Right cardiac atrium (tissue), 5 donors: Measurements from ENCODE around the gene FGF12. TPM values are rescaled to one million over a fixed set of nuclear protein-coding genes. Genes with fewer than 3 reads are reported as not detected.

Experiments used
- ATAC-seq, 2 donors: fragments of 200-7000 bp; cut with Tn5 transposase; one replicate each; pipeline versions ENCODE4 v1.8.0 to v1.9.1; 2020; ENCODE audit warnings: moderate library complexity in 2 of 2, mild to moderate bottlenecking in 1 of 2
- DNase-seq, 3 donors: peaks; one replicate each; pipeline ENCODE4 v3.0.0-alpha.2; 2020
- H3K27ac ChIP-seq: one replicate; pipeline ENCODE4 v1.5.1; 2013; ENCODE audit warnings: mild to moderate bottlenecking, low read length, control low read depth, moderate library complexity
- H3K27me3 ChIP-seq: one replicate; pipeline ENCODE4 v1.6.1; 2013; ENCODE audit not compliant: control insufficient read depth, insufficient read depth
- H3K4me1 ChIP-seq: one replicate; pipeline ENCODE4 v1.6.1; 2013; ENCODE audit warnings: low read length; ENCODE audit not compliant: control insufficient read depth, insufficient read depth
- H3K4me3 ChIP-seq: one replicate; pipeline ENCODE4 v1.5.1; 2013; ENCODE audit warnings: low read length, control low read depth
- H3K9me3 ChIP-seq: one replicate; pipeline ENCODE4 v1.6.1; 2013; ENCODE audit warnings: low read length; ENCODE audit not compliant: control insufficient read depth
- WGBS: extraction: QIAGEN DNeasy Blood & Tissue Kit; methylation state at CpG from one replicate; pipeline ENCODE4 v1.1.7; 2013; 5-methylcytosine and 5-hydroxymethylcytosine counted together
- intact Hi-C, 4 donors: fragments of 100-400 bp; cut with DNase I; formaldehyde crosslinking; loops; one replicate each; pipeline versions ENCODE4 v1.11.0 to v1.14.0; 2022 to 2023
- polyA plus RNA-seq: library from polyadenylated mRNA; stranded (reverse); fragments of 200-250 nt; gene quantifications from one replicate; pipeline ENCODE4 v1.2.3, GENCODE V29; 2013
- total RNA-seq, 4 donors: library from RNA; stranded (reverse); fragmentation: NEBNext Ultra II Directional; extraction: Animal tissue kit (Norgen Biotek cat#: 25700); gene quantifications; one replicate each; pipeline ENCODE4 v1.2.1, GENCODE V29; 2021
- donor health status: healthy with polysubstance abuse.
- donor health status: DM: no; HTN: yes; CAD: no.
- donor health status: DM: no; HTN: no; CAD: no.
- donor health status: DM: no; HTN: yes; CAD: no; lungs with severe emphysema.
- donor health status: DM: yes; HTN: yes; CAD: no.

The FGF12 gene
- total and polyA plus RNA-seq, 5 donors, result 230 to 354 (median 332) TPM

GRCh38 chr3:192229866-192230265, 497.5 kb downstream of the FGF12 start:
- intact Hi-C loops, result no loop called here
- ATAC-seq, result no peak

GRCh38 chr3:192224634-192225155, 502.6 kb downstream of the FGF12 start:
- H3K9me3 ChIP-seq, result no peaks in the 10 kb centered on the region
- peak in 1 of 2 donors; percentile 43 for ATAC-seq

More at GRCh38 chr3:192229866-192230265, 497.5 kb downstream of the FGF12 start:
- no peaks in the 10 kb centered on the region for H3K4me1 ChIP-seq
- WGBS, result 96% methylated on average over 2 of the region's 2 CpGs
- no peaks in the 10 kb centered on the region for H3K27me3 ChIP-seq
- no peak for DNase-seq
- no peaks in the 10 kb centered on the region for H3K9me3 ChIP-seq
- H3K27ac ChIP-seq, result no peak overlapping the region
- H3K4me3 ChIP-seq, result no peak overlapping the region

GRCh38 chr3:192223815-192224214, 503.5 kb downstream of the FGF12 start:
- intact Hi-C loops, result no loop called here
- Histone ChIP-seq H3K27ac (no peak overlapping the region), H3K4me3 (no peak overlapping the region), H3K4me1 (no peaks in the 10 kb centered on the region), H3K9me3 (no peaks in the 10 kb centered on the region), H3K27me3 (no peaks in the 10 kb centered on the region)
- 71% methylated on average over 2 of the region's 2 CpGs for WGBS
- ATAC-seq (no peak), DNase-seq (no peak)

More at GRCh38 chr3:192224634-192225155, 502.6 kb downstream of the FGF12 start:
- Histone ChIP-seq H3K4me1 (no peaks in the 10 kb centered on the region), H3K4me3 (no peak overlapping the region), H3K27me3 (no peaks in the 10 kb centered on the region), H3K27ac (peak overlapping the region; percentile 8)
- intact Hi-C loops, result no loop called here
- no peak for DNase-seq
- WGBS, result 49% methylated on average over 5 of the region's 5 CpGs

- ATAC-seq, result no peak
- intact Hi-C loops, result no loop called here
- Histone ChIP-seq H3K27ac (no peak overlapping the region), H3K4me1 (no peaks in the 10 kb centered on the region), H3K9me3 (no peaks in the 10 kb centered on the region), H3K27me3 (no peaks in the 10 kb centered on the region), H3K4me3 (no peak overlapping the region)
- no peak for DNase-seq
- WGBS, result 94% methylated on average over 1 of the region's 1 CpG
Measured at GRCh38 chr3:192220915-192221314, 506.4 kb downstream of the FGF12 start.

- Histone ChIP-seq H3K4me3 (no peak overlapping the region), H3K27me3 (no peaks in the 10 kb centered on the region), H3K9me3 (no peaks in the 10 kb centered on the region), H3K4me1 (no peaks in the 10 kb centered on the region), H3K27ac (no peak overlapping the region)
- no peak for DNase-seq
- ATAC-seq, result no peak
- intact Hi-C loops, result no loop called here
Measured at GRCh38 chr3:192219926-192220325, 507.4 kb downstream of the FGF12 start.

GRCh38 chr3:192216067-192216466, 511.3 kb downstream of the FGF12 start:
- ATAC-seq, result no peak
- 98% methylated on average over 2 of the region's 2 CpGs for WGBS
- Histone ChIP-seq H3K9me3 (no peaks in the 10 kb centered on the region), H3K4me1 (no peaks in the 10 kb centered on the region), H3K27me3 (no peaks in the 10 kb centered on the region), H3K27ac (no peak overlapping the region), H3K4me3 (no peak overlapping the region)
- no peak for DNase-seq
- intact Hi-C loops, result no loop called here

- Histone ChIP-seq H3K4me3 (no peak overlapping the region), H3K9me3 (no peaks in the 10 kb centered on the region), H3K27ac (no peak overlapping the region), H3K4me1 (no peaks in the 10 kb centered on the region), H3K27me3 (no peaks in the 10 kb centered on the region)
- DNase-seq (peak in 1 of 3 donors; percentile 22), ATAC-seq (no peak)
- intact Hi-C loops, result no loop called here
- 70% methylated on average over 7 of the region's 7 CpGs for WGBS
Measured at GRCh38 chr3:192212979-192213378, 514.4 kb downstream of the FGF12 start.

- Histone ChIP-seq H3K9me3 (no peaks in the 10 kb centered on the region), H3K27me3 (no peaks in the 10 kb centered on the region), H3K4me1 (no peaks in the 10 kb centered on the region), H3K4me3 (no peak overlapping the region), H3K27ac (no peak overlapping the region)
- ATAC-seq (no peak), DNase-seq (no peak)
- 76% methylated on average over 2 of the region's 2 CpGs for WGBS
- intact Hi-C loops, result no loop called here
Measured at GRCh38 chr3:192212335-192212734, 515.0 kb downstream of the FGF12 start.

GRCh38 chr3:192207651-192208050, 519.7 kb downstream of the FGF12 start:
- peak; percentile 61 to 69 for ATAC-seq
- 23% methylated on average over 2 of the region's 2 CpGs for WGBS
- Histone ChIP-seq H3K4me1 (no peaks in the 10 kb centered on the region), H3K4me3 (no peak overlapping the region), H3K27me3 (no peaks in the 10 kb centered on the region), H3K27ac (no peak overlapping the region), H3K9me3 (no peaks in the 10 kb centered on the region)
- DNase-seq, result peak; percentile 27 to 64 (median 53)
- intact Hi-C loops, result no loop called here

GRCh38 chr3:192207239-192207638, 520.1 kb downstream of the FGF12 start:
- H3K9me3 ChIP-seq, result no peaks in the 10 kb centered on the region
- H3K4me3 ChIP-seq, result no peak overlapping the region
- no peak for DNase-seq
- intact Hi-C loops, result no loop called here
- no peak overlapping the region for H3K27ac ChIP-seq
- 89% methylated on average over 3 of the region's 3 CpGs for WGBS
- ATAC-seq, result no peak
- H3K4me1 ChIP-seq, result no peaks in the 10 kb centered on the region
- H3K27me3 ChIP-seq, result no peaks in the 10 kb centered on the region

GRCh38 chr3:192194085-192194484, 533.3 kb downstream of the FGF12 start:
- H3K4me1 ChIP-seq, result peaks cover 1% of the 10 kb centered on the region
- intact Hi-C loops, result no loop called here
- no peaks in the 10 kb centered on the region for H3K9me3 ChIP-seq
- DNase-seq (no peak), ATAC-seq (no peak)
- no peak overlapping the region for H3K4me3 ChIP-seq
- H3K27me3 ChIP-seq, result no peaks in the 10 kb centered on the region
- H3K27ac ChIP-seq, result no peak overlapping the region
